OCI-LY1 (cell line): ENCODE results near the gene PAH.

Source experiments
- EZH2 ChIP-seq: fragments of 200-600 bp; sonication (generic), shearing (Covaris generic); IDR thresholded peaks from 2 replicates; pipeline ENCODE4 v1.8.0; 2017; ENCODE audit warnings: borderline replicate concordance, mixed run types, mild to moderate bottlenecking, antibody characterized with exemption, low read length, moderate library complexity, mixed read lengths
- TF ChIP-seq, protein P1 (sequence below): fragments of 200-600 bp; sonication (generic), shearing (Covaris generic); IDR thresholded peaks from 2 replicates; pipeline ENCODE4 v1.5.1; 2017; ENCODE audit warnings: mild to moderate bottlenecking, antibody characterized with exemption, low read length, moderate library complexity, mixed read lengths

GRCh38 chr12:102910137-102910536 lies 6.9 kb downstream of the PAH start:
- TF ChIP-seq, protein P1, sequence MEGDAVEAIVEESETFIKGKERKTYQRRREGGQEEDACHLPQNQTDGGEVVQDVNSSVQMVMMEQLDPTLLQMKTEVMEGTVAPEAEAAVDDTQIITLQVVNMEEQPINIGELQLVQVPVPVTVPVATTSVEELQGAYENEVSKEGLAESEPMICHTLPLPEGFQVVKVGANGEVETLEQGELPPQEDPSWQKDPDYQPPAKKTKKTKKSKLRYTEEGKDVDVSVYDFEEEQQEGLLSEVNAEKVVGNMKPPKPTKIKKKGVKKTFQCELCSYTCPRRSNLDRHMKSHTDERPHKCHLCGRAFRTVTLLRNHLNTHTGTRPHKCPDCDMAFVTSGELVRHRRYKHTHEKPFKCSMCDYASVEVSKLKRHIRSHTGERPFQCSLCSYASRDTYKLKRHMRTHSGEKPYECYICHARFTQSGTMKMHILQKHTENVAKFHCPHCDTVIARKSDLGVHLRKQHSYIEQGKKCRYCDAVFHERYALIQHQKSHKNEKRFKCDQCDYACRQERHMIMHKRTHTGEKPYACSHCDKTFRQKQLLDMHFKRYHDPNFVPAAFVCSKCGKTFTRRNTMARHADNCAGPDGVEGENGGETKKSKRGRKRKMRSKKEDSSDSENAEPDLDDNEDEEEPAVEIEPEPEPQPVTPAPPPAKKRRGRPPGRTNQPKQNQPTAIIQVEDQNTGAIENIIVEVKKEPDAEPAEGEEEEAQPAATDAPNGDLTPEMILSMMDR, result no peak
- TF ChIP-seq EZH2, result no peak
